IPS-18c (cell line): ENCODE measurements around the gene ADAM22.

Source experiments
- H3K4me3 ChIP-seq: 2 replicates; pipeline ENCODE4 v1.7.0; 2013; ENCODE audit warnings: low read depth, mild to moderate bottlenecking, low read length, moderate library complexity; ENCODE audit not compliant: insufficient read depth
- H3K9me3 ChIP-seq: one replicate; pipeline ENCODE4 v1.6.1; 2013; ENCODE audit warnings: mild to moderate bottlenecking, low read length, moderate library complexity; ENCODE audit not compliant: control insufficient read depth, insufficient read depth

Gene ADAM22

GRCh38 chr7:88233828-88234227 is 299.8 kb downstream of the ADAM22 start:
- H3K9me3 ChIP-seq = no peaks in the 10 kb centered on the region
- no peak overlapping the region for H3K4me3 ChIP-seq

- Histone ChIP-seq H3K9me3 (no peaks in the 10 kb centered on the region), H3K4me3 (no peak overlapping the region)
Measured at GRCh38 chr7:88239852-88240251, 305.8 kb downstream of the ADAM22 start.

GRCh38 chr7:88243345-88243909 is 309.4 kb downstream of the ADAM22 start:
- Histone ChIP-seq H3K4me3 (no peak overlapping the region), H3K9me3 (no peaks in the 10 kb centered on the region)

GRCh38 chr7:88244258-88244657 is 310.2 kb downstream of the ADAM22 start:
- H3K4me3 ChIP-seq = no peak overlapping the region
- no peaks in the 10 kb centered on the region for H3K9me3 ChIP-seq
